Nasal cavity respiratory epithelium epithelial cell of viscerocranial mucosa (primary cell): Measurements from ENCODE around the gene ERAS. TPM values are rescaled to one million over a fixed set of nuclear protein-coding genes. Genes with fewer than 3 reads are reported as not detected.

Experiments
- total RNA-seq: library from RNA; depleted of rRNA; stranded (reverse); fragments of >200 nt; gene quantifications from 2 replicates; pipeline ENCODE4 v1.2.3, GENCODE V29; 2014

Gene ERAS, protein sequence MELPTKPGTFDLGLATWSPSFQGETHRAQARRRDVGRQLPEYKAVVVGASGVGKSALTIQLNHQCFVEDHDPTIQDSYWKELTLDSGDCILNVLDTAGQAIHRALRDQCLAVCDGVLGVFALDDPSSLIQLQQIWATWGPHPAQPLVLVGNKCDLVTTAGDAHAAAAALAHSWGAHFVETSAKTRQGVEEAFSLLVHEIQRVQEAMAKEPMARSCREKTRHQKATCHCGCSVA
- total RNA-seq = not detected in 2 replicates

GRCh38 chrX:48826135-48826875 is at the start of gene ERAS:
ERAS (plus strand) TSS chrX:48826513; CDS start chrX:48829124, 2,611 bp downstream.

GRCh38 chrX:48786341-48786800 is 39.9 kb upstream of the ERAS start, which contains the start of gene GATA1:
GATA1 (plus strand) TSS chrX:48786590; CDS start chrX:48791110, 4,520 bp downstream.

GRCh38 chrX:48801280-48802088 is 24.8 kb upstream of the ERAS start, which contains the start of gene HDAC6:
HDAC6 (plus strand) TSS chrX:48802067; CDS start chrX:48802693, 626 bp downstream.

DNA sequence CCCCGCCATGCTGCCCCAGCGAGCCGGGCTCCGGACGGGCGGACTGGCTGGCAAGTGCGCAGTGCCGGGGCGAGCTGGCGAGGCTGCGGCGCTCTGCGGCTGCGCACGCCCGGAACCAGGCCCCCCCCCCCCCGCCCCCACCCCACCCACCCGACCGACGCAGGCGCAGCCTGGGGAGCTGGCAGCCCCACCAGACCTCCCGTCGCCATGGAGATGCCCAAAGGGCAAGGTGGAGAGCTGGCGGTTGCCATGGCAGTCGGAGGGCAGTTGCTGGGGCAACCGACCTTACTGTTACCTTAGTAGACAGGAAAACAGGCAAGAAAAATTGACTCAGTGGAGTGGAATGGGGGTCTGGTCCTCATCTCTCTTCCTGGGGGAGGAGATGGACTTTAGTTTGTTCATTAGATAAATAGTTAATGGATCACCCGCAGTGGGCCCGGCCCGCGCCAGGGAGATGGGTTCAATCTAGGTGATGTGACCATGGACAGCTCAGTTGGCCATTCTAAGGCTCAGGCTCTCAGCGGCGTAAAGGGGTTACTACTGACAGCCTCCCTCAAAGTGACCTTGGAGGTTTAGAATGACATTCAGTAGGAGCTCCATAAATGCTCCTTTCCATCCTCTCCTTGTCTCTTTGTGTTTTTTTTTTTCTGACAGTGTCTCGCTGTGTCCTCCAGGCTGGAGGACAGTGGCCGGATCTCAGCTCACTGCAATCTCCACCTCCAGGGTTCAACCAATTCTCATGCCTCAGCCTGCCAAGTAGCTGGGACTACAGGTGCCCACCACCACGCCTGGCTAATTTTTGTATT is 9.4 kb downstream of the ERAS start, which contains the start of gene PCSK1N:
Gene PCSK1N (minus strand): TSS at position 87 of the 806 bp plus-strand sequence. CDS start 78 bp downstream, at position 9.

Other genes with a start within 250 kb of the ERAS start
- gene WDR13, start 229.0 kb upstream of the ERAS start, total RNA-seq = 91.7 and 106 TPM in 2 replicates
- under 0.01 and 0.28 TPM in 2 replicates for gene WAS, start 142.7 kb upstream of the ERAS start, total RNA-seq
- gene SUV39H1, start 129.8 kb upstream of the ERAS start, total RNA-seq = 1.1 and 1.7 TPM in 2 replicates
- not detected in 2 replicates for gene GLOD5, start 64.8 kb upstream of the ERAS start, total RNA-seq
- gene GATA1, start 39.9 kb upstream of the ERAS start, total RNA-seq = not detected in 2 replicates
- gene HDAC6, start 24.4 kb upstream of the ERAS start, total RNA-seq = 35.2 and 41.4 TPM in 2 replicates
- under 0.01 and 1.4 TPM in 2 replicates for gene PCSK1N, start 9.1 kb downstream of the ERAS start, total RNA-seq
- 22.4 and 38.3 TPM in 2 replicates for gene TIMM17B, start 71.3 kb downstream of the ERAS start, total RNA-seq
- 65.6 and 131 TPM in 2 replicates for gene PQBP1, start 71.4 kb downstream of the ERAS start, total RNA-seq
- 18.8 and 26.4 TPM in 2 replicates for gene SLC35A2, start 85.1 kb downstream of the ERAS start, total RNA-seq
- gene PIM2, start 92.5 kb downstream of the ERAS start, total RNA-seq = 5.9 and 6.5 TPM in 2 replicates
- gene OTUD5, start 131.1 kb downstream of the ERAS start, total RNA-seq = 17.4 and 34.5 TPM in 2 replicates
- gene KCND1, start 145.3 kb downstream of the ERAS start, total RNA-seq = under 0.01 and 0.93 TPM in 2 replicates
- 23.6 and 36.5 TPM in 2 replicates for gene GRIPAP1, start 175.8 kb downstream of the ERAS start, total RNA-seq
- 17.4 and 37.9 TPM in 2 replicates for gene TFE3, start 216.8 kb downstream of the ERAS start, total RNA-seq
- 2.1 and 5.8 TPM in 2 replicates for gene CCDC120, start 232.5 kb downstream of the ERAS start, total RNA-seq
- 2.1 and 5.4 TPM in 2 replicates for gene PRAF2, start 247.5 kb downstream of the ERAS start, total RNA-seq